OCI-M1 (cell line): Measurements from ENCODE around the gene TKFC.

Experiments used
- DNase-seq: peaks from one replicate; lab custom pipeline; 2025; lab: John Stamatoyannopoulos, UW

The TKFC gene

GRCh38 chr11:61325649-61326414, 7.2 kb upstream of the TKFC start:
- DNase-seq = no peak

GRCh38 chr11:61327669-61328071, 5.4 kb upstream of the TKFC start:
- no peak for DNase-seq

DNA sequence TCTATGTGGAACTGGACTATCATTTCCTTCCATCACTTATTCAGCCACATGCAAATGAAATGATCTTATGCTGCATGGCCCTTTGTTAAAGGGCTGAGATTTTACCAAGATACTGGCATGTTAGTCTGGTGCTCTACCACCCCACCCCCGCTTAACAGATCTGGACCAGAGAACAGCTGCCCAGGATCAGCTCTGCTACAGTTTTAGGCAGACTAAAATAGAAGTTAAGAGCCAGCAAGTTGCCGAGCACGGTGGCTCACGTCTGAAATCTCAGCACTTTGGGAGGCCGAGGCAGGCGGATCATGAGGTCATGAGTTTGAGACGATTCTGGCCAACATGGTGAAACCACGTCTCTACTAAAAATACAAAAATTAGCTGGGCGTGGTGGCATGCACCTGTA, 4.7 kb upstream of the TKFC start:
- DNase-seq = no peak

GRCh38 chr11:61329871-61330270, 3.2 kb upstream of the TKFC start:
- DNase-seq = no peak

DNA sequence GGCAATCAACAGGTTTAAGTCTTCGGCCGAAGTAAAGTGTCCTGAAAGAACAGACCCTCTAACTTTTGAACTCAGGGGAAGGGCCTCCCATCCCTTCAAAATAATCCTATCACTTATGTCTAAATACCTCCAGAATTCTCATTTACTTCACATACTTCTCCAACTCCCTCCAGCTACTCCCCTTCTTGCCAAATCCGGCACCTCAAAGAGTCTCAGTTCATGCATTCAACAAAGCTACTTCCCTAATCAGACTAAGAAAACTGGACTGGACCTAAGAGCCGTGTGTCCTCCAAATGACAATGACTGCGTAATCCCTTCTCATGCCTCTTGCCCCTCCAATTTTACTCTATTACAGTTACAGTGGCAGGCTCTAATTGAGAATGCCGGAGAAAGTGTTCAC, 1.4 kb upstream of the TKFC start:
- peak; percentile 42 for DNase-seq

DNA sequence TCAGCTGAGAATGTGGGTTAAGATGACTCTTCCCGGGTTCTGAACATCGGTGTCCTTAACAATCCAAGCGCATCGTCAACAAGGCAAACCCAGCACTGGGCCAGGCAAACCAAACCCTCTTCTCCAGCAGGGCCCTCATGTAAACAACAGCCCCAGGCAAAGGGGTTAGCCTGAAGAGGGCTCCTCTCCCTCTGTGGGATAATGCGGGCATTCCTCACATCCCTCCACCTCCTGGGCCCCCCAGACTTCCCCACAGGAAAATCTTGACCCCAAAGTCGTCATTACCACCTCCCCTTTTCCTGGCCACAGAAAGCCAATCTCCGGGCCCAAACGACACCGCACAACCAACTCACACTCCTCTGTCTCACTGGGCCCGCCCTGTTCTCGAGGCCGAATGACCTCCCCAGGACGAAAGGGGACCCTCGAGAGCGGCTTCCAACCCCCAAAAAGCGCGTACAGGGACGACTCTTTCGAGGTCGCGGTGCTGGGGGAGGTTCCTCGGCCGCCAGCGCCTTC, 689 bp upstream of the TKFC start:
- no peak for DNase-seq

DNA sequence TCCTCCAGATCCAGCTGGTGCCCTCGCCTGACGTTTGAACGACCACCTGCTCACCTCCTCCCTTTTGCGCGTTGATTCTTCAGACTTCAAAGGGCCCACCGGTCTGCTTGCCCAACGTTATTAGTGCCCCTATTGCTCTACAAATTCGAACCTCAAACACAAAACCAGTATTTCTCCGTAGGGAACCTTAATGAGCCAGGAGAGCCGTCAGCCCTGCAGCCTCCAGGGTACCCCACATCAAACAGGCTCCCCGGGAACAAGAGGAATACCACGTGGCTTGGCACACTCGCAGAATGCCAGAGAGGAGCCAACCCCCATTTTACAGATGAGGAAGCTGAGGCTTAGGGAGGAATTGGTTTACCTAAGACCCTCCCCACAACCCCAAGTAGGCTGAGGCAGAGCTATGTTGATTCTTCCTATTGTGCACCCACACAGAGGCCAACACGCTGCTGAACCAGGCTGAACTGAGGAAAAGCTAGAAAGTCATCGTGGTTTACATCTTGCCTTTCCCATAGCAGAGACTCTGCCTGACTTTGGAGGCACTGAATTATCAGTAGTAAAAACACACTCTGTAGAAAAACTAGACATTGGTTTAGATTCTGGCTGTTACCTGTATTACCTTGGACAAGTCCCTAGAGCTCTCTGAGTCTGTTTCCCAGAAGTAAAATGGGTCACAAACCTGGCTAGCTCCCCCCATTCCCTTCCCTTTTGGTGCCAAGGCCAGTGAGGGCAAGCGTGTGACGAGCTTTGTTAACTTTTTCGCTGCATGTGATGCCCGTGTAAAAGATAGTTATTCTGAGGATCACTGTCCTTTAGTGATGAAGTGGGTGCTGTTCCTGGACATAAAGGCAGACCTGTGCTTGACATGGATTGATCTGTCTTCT, 764 bp downstream of the TKFC start:
- DNase-seq = peak; percentile 58

- DNase-seq = peak; percentile 23
Observed at GRCh38 chr11:61334434-61335354, 1.7 kb downstream of the TKFC start.

- DNase-seq = peak; percentile 25
Observed at GRCh38 chr11:61335355-61335710, 2.3 kb downstream of the TKFC start.

- DNase-seq = peak; percentile 91
Observed at GRCh38 chr11:61336171-61336935, 3.3 kb downstream of the TKFC start.

DNA sequence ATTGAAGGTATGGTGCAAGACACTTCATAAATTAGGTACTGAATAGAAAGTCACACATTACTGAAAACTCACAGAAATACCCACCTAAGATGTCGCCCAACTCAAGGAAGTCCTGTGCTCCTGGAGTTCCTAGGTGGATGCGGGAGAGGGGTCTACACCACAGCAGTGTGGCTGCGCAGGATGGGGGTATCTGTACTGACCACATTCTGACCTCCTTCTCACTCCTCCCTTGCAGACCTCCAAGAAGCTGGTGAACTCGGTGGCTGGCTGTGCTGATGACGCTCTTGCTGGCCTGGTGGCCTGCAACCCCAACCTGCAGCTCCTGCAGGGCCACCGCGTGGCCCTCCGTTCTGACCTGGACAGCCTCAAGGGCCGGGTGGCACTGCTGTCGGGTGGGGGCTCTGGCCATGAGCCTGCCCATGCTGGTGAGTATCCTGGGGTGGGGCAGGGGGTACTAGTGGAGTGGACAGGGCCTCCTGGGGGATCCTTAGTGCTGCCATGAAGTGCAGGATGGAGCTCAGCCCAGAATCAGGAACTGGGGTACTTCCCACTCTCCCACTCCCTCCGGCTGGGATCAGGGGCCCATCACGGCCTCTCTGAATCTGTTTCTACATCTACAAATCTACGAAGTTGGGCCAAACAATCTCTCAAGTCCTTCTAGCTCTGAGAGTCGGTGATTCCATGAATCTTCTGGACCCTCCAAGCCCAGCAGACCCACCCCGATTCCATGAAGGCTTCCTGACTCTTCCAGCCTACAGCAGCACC, 4.9 kb downstream of the TKFC start:
- no peak for DNase-seq

DNA sequence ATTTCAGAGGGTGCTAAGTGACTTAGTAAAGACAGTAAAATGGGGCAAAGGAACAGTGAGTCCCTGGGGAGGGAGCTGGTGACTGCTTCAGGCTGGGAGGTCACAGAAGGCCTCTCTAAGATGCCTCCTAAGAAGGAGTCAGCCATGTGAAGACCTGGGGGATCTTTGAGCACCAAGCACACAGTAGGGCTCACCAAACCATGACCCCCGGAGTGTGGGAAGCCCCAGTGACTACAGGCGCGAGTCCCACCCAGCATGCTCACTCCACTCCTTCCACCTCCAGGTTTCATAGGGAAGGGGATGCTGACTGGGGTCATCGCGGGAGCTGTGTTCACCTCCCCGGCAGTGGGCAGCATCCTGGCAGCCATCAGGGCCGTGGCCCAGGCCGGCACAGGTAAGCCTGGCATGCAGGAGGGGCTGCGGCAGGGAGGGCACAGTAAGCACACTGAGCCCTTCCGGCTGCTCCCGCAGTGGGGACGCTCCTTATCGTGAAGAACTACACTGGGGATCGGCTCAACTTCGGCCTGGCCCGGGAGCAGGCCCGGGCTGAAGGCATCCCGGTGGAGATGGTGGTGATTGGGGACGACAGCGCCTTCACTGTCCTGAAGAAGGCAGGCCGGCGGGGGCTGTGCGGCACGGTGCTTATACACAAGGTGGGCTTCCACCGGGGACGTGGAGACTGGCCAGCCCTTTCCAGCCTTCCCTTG, 5.9 kb downstream of the TKFC start:
- no peak for DNase-seq

DNA sequence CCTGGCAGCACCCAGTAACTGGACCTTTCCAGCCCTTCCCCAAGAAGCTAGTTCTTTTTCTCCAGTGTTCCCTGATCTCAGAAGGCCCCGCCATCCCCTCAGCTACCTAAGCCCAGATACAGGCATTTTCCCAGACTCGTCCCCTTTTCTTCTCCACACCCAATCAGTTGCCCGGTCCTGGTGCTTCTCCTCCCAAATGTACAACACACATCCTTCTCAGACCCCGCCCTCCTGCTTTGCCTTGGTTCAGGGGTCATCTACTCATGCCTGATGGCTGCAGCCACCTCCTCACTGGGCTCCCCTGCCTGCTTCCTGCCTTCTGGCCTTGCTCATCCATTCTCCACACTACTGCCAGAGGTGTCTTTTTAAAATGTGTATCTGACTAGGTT, 6.5 kb downstream of the TKFC start:
- DNase-seq = no peak

- DNase-seq = no peak
Observed at GRCh38 chr11:61340979-61341378, 8.0 kb downstream of the TKFC start.

GRCh38 chr11:61341706-61342105, 8.7 kb downstream of the TKFC start:
- no peak for DNase-seq

GRCh38 chr11:61342207-61342803, 9.3 kb downstream of the TKFC start:
- no peak for DNase-seq

DNA sequence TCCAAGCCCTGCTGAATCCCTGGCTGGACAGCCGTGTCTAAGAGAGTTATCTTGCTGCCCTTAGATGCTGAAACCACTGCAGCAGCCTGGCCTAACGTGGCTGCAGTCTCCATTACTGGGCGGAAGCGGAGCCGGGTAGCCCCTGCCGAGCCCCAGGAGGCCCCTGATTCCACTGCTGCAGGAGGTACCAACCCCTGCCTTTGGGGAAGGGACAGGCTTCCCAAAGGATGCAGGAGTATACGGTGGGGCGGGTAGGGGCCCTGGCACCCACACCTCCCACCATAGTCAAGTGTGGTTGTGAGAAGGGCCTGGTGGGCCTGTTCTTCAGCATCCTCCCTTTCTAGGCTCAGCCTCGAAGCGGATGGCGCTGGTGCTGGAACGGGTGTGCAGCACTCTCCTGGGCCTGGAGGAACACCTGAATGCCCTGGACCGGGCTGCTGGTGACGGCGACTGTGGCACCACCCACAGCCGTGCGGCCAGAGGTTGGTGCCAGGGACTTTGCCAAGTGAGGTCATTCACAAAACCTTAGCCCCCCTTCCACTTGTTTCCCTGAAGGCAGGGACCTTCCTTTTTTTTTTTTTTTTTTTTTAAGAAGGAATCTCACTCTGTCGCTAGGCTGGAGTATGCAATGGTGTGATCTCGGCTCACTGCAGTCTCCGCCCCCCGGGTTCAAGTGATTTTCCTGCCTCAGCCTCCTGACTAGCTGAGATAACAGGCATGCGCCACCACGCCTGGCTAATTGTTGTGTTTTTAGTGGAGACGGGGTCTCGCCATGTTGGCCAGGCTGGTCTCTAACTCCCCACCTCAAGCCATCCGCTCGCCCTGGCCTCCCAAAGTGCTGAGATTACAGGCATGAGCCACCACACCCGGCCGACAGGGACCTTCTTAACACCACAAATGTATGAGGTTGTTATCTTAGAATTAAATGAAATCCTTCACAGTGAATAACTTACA, 11.0 kb downstream of the TKFC start:
- DNase-seq = no peak

DNA sequence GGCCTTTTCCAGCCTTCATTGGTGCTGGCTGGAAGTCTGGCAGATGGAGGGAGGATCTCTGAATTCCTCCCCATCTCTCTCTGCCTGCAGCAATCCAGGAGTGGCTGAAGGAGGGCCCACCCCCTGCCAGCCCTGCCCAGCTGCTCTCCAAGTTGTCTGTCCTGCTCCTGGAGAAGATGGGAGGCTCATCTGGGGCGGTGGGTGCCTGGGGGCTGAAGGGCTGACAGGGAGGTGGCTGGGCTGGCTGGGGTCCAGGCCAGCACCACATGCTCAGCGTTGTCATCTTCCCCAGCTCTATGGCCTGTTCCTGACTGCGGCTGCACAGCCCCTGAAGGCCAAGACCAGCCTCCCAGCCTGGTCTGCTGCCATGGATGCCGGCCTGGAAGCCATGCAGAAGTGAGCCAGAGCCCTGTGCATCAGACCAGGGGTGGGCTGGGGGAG, 12.2 kb downstream of the TKFC start:
- DNase-seq = no peak
